Astrocyte (in vitro differentiated cells and primary cell): ENCODE data around the gene TFF1. TPM values are rescaled to one million over a fixed set of nuclear protein-coding genes. Genes with fewer than 3 reads are reported as not detected.

ENCODE experiments used
- DNase-seq: peaks from one replicate; pipeline ENCODE4 v3.0.0-alpha.2; 2010; ENCODE audit warnings: low read depth
- FAIRE-seq: peaks from 2 replicates; lab custom pipeline; 2011; peaks lifted over from hg19 to GRCh38; lab: Jason Lieb, UNC
- H2AFZ ChIP-seq: 2 replicates; pipeline ENCODE4 v1.6.0; 2012; ENCODE audit warnings: low read depth, low read length, inconsistent platforms
- H3K27ac ChIP-seq: 2 replicates; pipeline ENCODE4 v1.5.1; 2011; ENCODE audit warnings: low read depth, low read length, inconsistent platforms
- H3K27me3 ChIP-seq: 2 replicates; pipeline ENCODE4 v1.6.0; 2011; ENCODE audit warnings: low read length, inconsistent platforms; ENCODE audit not compliant: insufficient read depth
- H3K36me3 ChIP-seq: 2 replicates; pipeline ENCODE4 v1.5.1; 2011; ENCODE audit warnings: low read length, inconsistent platforms; ENCODE audit not compliant: insufficient read depth
- H3K4me1 ChIP-seq: 2 replicates; pipeline ENCODE4 v1.5.1; 2011; ENCODE audit warnings: low read length, inconsistent platforms; ENCODE audit not compliant: insufficient read depth
- H3K4me2 ChIP-seq: 2 replicates; pipeline ENCODE4 v1.6.0; 2012; ENCODE audit warnings: low read length, inconsistent platforms
- H3K4me3 ChIP-seq: 2 replicates; pipeline ENCODE4 v1.5.1; 2011; ENCODE audit warnings: low read depth, mild to moderate bottlenecking, low read length, inconsistent platforms; ENCODE audit not compliant: insufficient read depth
- H3K79me2 ChIP-seq: 2 replicates; pipeline ENCODE4 v1.6.0; 2012; ENCODE audit warnings: mild to moderate bottlenecking, low read length, inconsistent platforms; ENCODE audit not compliant: insufficient read depth
- H3K9ac ChIP-seq: 2 replicates; pipeline ENCODE4 v1.6.0; 2012; ENCODE audit warnings: mild to moderate bottlenecking, low read length, inconsistent platforms
- H3K9me3 ChIP-seq: 2 replicates; pipeline ENCODE4 v1.5.1; 2012; ENCODE audit warnings: low read depth, mild to moderate bottlenecking, low read length, inconsistent platforms; ENCODE audit not compliant: insufficient read depth
- H4K20me1 ChIP-seq: 2 replicates; pipeline ENCODE4 v1.6.0; 2012; ENCODE audit warnings: low read length, inconsistent platforms; ENCODE audit not compliant: insufficient read depth
- H3K27ac Mint-ChIP-seq: one replicate; pipeline ENCODE4 v1.8.0; 2021; ENCODE audit warnings: mild to moderate bottlenecking, mixed read lengths; ENCODE audit not compliant: unreplicated experiment
- H3K27me3 Mint-ChIP-seq: one replicate; pipeline ENCODE4 v1.8.0; 2021; ENCODE audit warnings: low read depth, mixed read lengths; ENCODE audit not compliant: unreplicated experiment
- H3K36me3 Mint-ChIP-seq: one replicate; pipeline ENCODE4 v1.8.0; 2021; ENCODE audit warnings: low read depth, mixed read lengths; ENCODE audit not compliant: unreplicated experiment
- H3K4me1 Mint-ChIP-seq: one replicate; pipeline ENCODE4 v1.8.0; 2021; ENCODE audit warnings: low read depth, mixed read lengths; ENCODE audit not compliant: unreplicated experiment
- H3K4me3 Mint-ChIP-seq: one replicate; pipeline ENCODE4 v1.8.0; 2021; ENCODE audit warnings: mild to moderate bottlenecking, moderate library complexity, mixed read lengths; ENCODE audit not compliant: unreplicated experiment
- H3K9me3 Mint-ChIP-seq: one replicate; pipeline ENCODE4 v1.8.0; 2021; ENCODE audit warnings: mild to moderate bottlenecking, mixed read lengths; ENCODE audit not compliant: unreplicated experiment
- EZH2 ChIP-seq: IDR thresholded peaks from 2 replicates; pipeline ENCODE4 v1.6.1; 2012; ENCODE audit warnings: mild to moderate bottlenecking, low read length, inconsistent platforms; ENCODE audit not compliant: insufficient read depth
- total RNA-seq: library from RNA; stranded (reverse); gene quantifications from 2 replicates; pipeline ENCODE4 v1.2.1, GENCODE V29; 2021
- TF ChIP-seq, protein P1 (sequence below): IDR thresholded peaks from 2 replicates; pipeline ENCODE4 v1.5.1; 2011; ENCODE audit warnings: low read depth, mild to moderate bottlenecking, inconsistent platforms, low read length, moderate library complexity; ENCODE audit not compliant: insufficient read depth

Gene TFF1
- total RNA-seq, 1 donor from 2014 or later, result not detected

DNA sequence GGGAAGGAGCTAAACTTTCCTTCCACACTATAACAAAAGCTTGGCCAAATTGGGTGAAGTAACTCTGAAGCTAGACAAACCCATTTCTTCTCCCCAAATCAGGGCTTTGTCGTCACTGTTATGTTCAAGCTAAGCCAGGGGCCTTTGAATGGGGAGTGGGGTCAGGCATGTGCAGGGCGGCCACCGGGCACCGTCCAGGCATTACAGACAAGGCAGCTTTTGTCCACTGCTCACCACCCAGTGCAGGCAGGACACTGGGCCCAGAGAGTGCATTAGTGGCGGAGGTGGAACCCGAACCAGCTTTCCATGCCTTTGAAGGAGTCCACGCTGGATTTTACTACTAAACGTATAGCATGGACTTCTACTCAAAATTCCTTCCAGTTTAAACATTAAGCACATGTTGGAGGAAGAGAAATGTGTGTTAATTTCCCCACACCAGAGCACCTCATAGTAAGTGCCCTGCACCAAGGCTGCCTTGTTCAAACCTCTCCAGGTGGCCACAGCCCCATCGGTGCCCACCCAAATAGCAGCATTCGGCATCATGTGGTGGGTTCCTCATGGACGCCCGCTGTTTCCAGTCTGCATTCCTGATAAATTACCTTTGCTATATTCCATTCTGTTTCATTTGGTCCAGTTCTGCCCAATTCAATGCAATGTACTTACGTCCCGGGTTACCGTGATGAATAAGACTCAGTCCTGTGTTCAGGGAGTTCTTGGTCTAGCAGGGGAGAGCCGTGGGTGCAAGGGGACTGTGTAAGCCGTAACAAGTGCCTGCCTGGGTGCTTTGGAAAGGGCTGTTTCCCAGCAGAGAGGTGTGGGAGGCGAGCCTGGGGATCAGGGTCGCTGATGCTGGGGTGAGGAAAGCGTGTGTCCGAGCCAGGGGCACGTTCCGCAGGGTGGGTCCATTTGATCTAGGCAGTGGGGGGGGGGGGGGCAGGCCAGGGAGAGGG is 39.0 kb upstream of the TFF1 start:
- Histone ChIP-seq H3K4me1 (no peaks in the 10 kb centered on the region), H4K20me1 (no peaks in the 10 kb centered on the region), H3K4me2 (no peak overlapping the region), H3K27ac (no peak overlapping the region), H3K4me3 (no peak overlapping the region), H3K79me2 (no peaks in the 10 kb centered on the region), H3K27me3 (peaks cover 2% of the 10 kb centered on the region), H2AFZ (no peak overlapping the region), H3K9me3 (peaks cover 2% of the 10 kb centered on the region), H3K36me3 (no peaks in the 10 kb centered on the region), H3K9ac (no peak overlapping the region)
- TF ChIP-seq, protein P1, sequence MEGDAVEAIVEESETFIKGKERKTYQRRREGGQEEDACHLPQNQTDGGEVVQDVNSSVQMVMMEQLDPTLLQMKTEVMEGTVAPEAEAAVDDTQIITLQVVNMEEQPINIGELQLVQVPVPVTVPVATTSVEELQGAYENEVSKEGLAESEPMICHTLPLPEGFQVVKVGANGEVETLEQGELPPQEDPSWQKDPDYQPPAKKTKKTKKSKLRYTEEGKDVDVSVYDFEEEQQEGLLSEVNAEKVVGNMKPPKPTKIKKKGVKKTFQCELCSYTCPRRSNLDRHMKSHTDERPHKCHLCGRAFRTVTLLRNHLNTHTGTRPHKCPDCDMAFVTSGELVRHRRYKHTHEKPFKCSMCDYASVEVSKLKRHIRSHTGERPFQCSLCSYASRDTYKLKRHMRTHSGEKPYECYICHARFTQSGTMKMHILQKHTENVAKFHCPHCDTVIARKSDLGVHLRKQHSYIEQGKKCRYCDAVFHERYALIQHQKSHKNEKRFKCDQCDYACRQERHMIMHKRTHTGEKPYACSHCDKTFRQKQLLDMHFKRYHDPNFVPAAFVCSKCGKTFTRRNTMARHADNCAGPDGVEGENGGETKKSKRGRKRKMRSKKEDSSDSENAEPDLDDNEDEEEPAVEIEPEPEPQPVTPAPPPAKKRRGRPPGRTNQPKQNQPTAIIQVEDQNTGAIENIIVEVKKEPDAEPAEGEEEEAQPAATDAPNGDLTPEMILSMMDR, result no peak
- no peak for TF ChIP-seq EZH2
- Mint-ChIP-seq H3K9me3 (peaks cover 1% of the 10 kb centered on the region), H3K4me3 (no peak overlapping the region), H3K36me3 (no peaks in the 10 kb centered on the region), H3K4me1 (peaks cover 3% of the 10 kb centered on the region), H3K27ac (no peak overlapping the region), H3K27me3 (peaks cover 11% of the 10 kb centered on the region)
- DNase-seq (no peak), FAIRE-seq (no peak)

DNA sequence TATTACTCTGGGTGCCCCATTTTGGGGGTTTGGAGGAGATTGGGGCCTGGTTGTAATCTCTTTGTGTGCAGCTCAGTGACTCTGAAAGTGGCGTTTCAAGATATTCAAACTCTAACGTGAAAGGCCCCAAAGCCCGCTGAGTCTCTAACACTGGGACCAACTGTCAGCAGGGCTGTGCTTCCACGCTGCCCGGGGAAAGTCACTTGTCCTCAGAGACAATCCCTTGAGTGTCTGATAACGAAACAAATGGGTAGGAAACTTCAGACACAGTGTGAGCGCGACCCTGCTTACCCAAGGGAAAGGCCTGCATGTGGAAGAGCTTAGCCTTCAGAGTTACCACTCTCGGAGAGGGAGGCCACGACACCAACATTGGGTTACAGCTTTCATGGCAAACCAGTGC is 38.2 kb upstream of the TFF1 start:
- Mint-ChIP-seq H3K27ac (no peak overlapping the region), H3K9me3 (peaks cover 1% of the 10 kb centered on the region), H3K4me3 (no peak overlapping the region), H3K4me1 (peaks cover 4% of the 10 kb centered on the region), H3K27me3 (peaks cover 8% of the 10 kb centered on the region), H3K36me3 (no peaks in the 10 kb centered on the region)
- DNase-seq (no peak), FAIRE-seq (no peak)
- H3K36me3 ChIP-seq, result no peaks in the 10 kb centered on the region
- no peaks in the 10 kb centered on the region for H4K20me1 ChIP-seq
- TF ChIP-seq, protein P1, result no peak
- TF ChIP-seq EZH2, result no peak
- no peak overlapping the region for H3K4me2 ChIP-seq
- no peaks in the 10 kb centered on the region for H3K4me1 ChIP-seq
- no peak overlapping the region for H2AFZ ChIP-seq
- H3K9me3 ChIP-seq, result peaks cover 2% of the 10 kb centered on the region
- H3K27me3 ChIP-seq, result peaks cover under 1% of the 10 kb centered on the region
- no peak overlapping the region for H3K9ac ChIP-seq
- no peaks in the 10 kb centered on the region for H3K79me2 ChIP-seq
- H3K27ac ChIP-seq, result no peak overlapping the region
- H3K4me3 ChIP-seq, result no peak overlapping the region
